Endothelial cell of umbilical vein (primary cell): ENCODE results near the gene OPA3. TPM values are rescaled to one million over a fixed set of nuclear protein-coding genes. Genes with fewer than 3 reads are reported as not detected.

Source experiments
- BruUV-seq: library from RNA; stranded (reverse); fragments of 400-500 nt; replicated peaks from 2 replicates; lab custom pipeline; 2021; lab: Mats Ljungman, UMichigan
- CTCF ChIA-PET: fragments of 300-600, 350-600 bp; sonication (Branson Sonifier 250); formaldehyde crosslinking; loops from one replicate; lab custom pipeline; 2021; ENCODE audit warnings: antibody characterized with exemption, inconsistent platforms; lab: Charles Lee
- POLR2A ChIA-PET: fragments of 300-600, 350-600 bp; sonication (Branson Sonifier 250); formaldehyde crosslinking; loops from one replicate; lab custom pipeline; 2021; ENCODE audit warnings: antibody characterized with exemption, inconsistent platforms; lab: Charles Lee
- DNase-seq: peaks from one replicate; pipeline ENCODE4 v3.0.0-alpha.2; 2011; ENCODE audit warnings: low read depth, low spot score
- FAIRE-seq: peaks from 2 replicates; lab custom pipeline; 2011; peaks lifted over from hg19 to GRCh38; lab: Jason Lieb, UNC
- H2AFZ ChIP-seq: 2 replicates; pipeline ENCODE4 v1.6.0; 2012; ENCODE audit warnings: low read depth, low read length, control low read depth, inconsistent platforms
- H3K27ac ChIP-seq: 2 replicates; pipeline ENCODE4 v1.5.1; 2011; ENCODE audit warnings: low read depth, mild to moderate bottlenecking, control low read depth, low read length, moderate library complexity; ENCODE audit not compliant: insufficient read depth
- H3K27me3 ChIP-seq, 2 experiments: 2 replicates each; pipeline versions ENCODE4 v1.6.0 to v1.6.1; 2011; ENCODE audit warnings: low read length in 2 of 2, mixed read lengths in 1 of 2; ENCODE audit not compliant: control insufficient read depth in 2 of 2, insufficient read depth in 2 of 2
- H3K36me3 ChIP-seq, 2 experiments: 2 replicates in 1 of 2; 3 replicates in 1 of 2; pipeline ENCODE4 v1.5.1; 2011; ENCODE audit warnings: low read length in 2 of 2, mild to moderate bottlenecking in 1 of 2, moderate library complexity in 1 of 2; ENCODE audit not compliant: control insufficient read depth in 2 of 2, insufficient read depth in 2 of 2; ENCODE audit errors: extremely low read depth in 1 of 2
- H3K4me1 ChIP-seq: 3 replicates; pipeline ENCODE4 v1.5.1; 2011; ENCODE audit warnings: mild to moderate bottlenecking, low read length; ENCODE audit not compliant: control insufficient read depth, insufficient read depth; ENCODE audit errors: extremely low read depth
- H3K4me2 ChIP-seq: 2 replicates; pipeline ENCODE4 v1.6.1; 2011; ENCODE audit warnings: low read length, control low read depth, mixed read lengths; ENCODE audit not compliant: insufficient read depth
- H3K4me3 ChIP-seq, 3 experiments: fragments of 200-600 bp in 1 of 3; sonication (generic), shearing (Covaris generic) in 1 of 3; replicated peaks in 1 of 3; 2 replicates each; pipeline ENCODE4 v1.5.1; 2011 to 2016; ENCODE audit warnings: control low read depth in 3 of 3, low read length in 3 of 3, mild to moderate bottlenecking in 2 of 3, inconsistent platforms in 1 of 3, low read depth in 1 of 3, moderate library complexity in 1 of 3; ENCODE audit not compliant: insufficient read depth in 1 of 3
- H3K79me2 ChIP-seq: 2 replicates; pipeline ENCODE4 v1.6.0; 2012; ENCODE audit warnings: low read length, inconsistent platforms; ENCODE audit not compliant: control insufficient read depth, insufficient read depth
- H3K9ac ChIP-seq: replicated peaks from 2 replicates; pipeline ENCODE3; 2011; ENCODE audit warnings: low read length, control low read depth; ENCODE audit not compliant: insufficient read depth; ENCODE audit errors: extremely low read depth
- H3K9me1 ChIP-seq: replicated peaks from 3 replicates; pipeline ENCODE4 v1.6.0; 2011; ENCODE audit warnings: mild to moderate bottlenecking, low read length; ENCODE audit not compliant: control insufficient read depth, insufficient read depth; ENCODE audit errors: extremely low read depth
- H3K9me3 ChIP-seq: replicated peaks from 2 replicates; pipeline ENCODE4 v1.5.1; 2012; ENCODE audit warnings: low read length, inconsistent platforms; ENCODE audit not compliant: control insufficient read depth, insufficient read depth
- H4K20me1 ChIP-seq: replicated peaks from 2 replicates; pipeline ENCODE3; 2011; ENCODE audit warnings: mild to moderate bottlenecking, low read length; ENCODE audit not compliant: control insufficient read depth, insufficient read depth; ENCODE audit errors: extremely low read depth
- CTCF ChIP-seq, 2 donors: IDR thresholded peaks; 1 replicate in 1 of 2; 2 replicates in 1 of 2; pipeline ENCODE4 v1.5.1; 2011; ENCODE audit warnings: low read length in 2 of 2, mild to moderate bottlenecking in 2 of 2, moderate library complexity in 2 of 2, control low read depth in 1 of 2, inconsistent platforms in 1 of 2, low read depth in 1 of 2; ENCODE audit not compliant: insufficient read depth in 1 of 2; ENCODE audit errors: extremely low read depth in 1 of 2
- EZH2 ChIP-seq: IDR thresholded peaks from 2 replicates; pipeline ENCODE4 v1.6.1; 2012; ENCODE audit warnings: borderline replicate concordance, low read depth, mild to moderate bottlenecking, moderate library complexity, low read length, inconsistent platforms; ENCODE audit not compliant: severe bottlenecking
- FOS ChIP-seq: IDR thresholded peaks from 2 replicates; pipeline ENCODE4 v1.6.1; 2011; ENCODE audit warnings: mild to moderate bottlenecking, low read length, moderate library complexity, borderline replicate concordance; ENCODE audit not compliant: insufficient read depth
- GATA2 ChIP-seq: IDR thresholded peaks from 2 replicates; pipeline ENCODE4 v1.7.0; 2011; ENCODE audit warnings: low read depth, mild to moderate bottlenecking, moderate library complexity, mixed read lengths, low read length; ENCODE audit not compliant: insufficient read length, insufficient read depth
- JUN ChIP-seq: IDR thresholded peaks from 2 replicates; pipeline ENCODE4 v1.6.1; 2011; ENCODE audit warnings: borderline replicate concordance, low read depth; ENCODE audit not compliant: insufficient read length, insufficient read depth
- MAX ChIP-seq: IDR thresholded peaks from 2 replicates; pipeline ENCODE4 v1.6.1; 2011; ENCODE audit not compliant: insufficient read depth, insufficient read length
- MYC ChIP-seq: IDR thresholded peaks from one replicate; pipeline ENCODE4 v1.6.1; 2011; ENCODE audit warnings: mild to moderate bottlenecking, low read depth, low read length
- POLR2A ChIP-seq: IDR thresholded peaks from 2 replicates; pipeline ENCODE4 v1.6.1; 2012; ENCODE audit warnings: low read depth, mild to moderate bottlenecking, control low read depth, low read length
- POLR2AphosphoS5 ChIP-seq: IDR thresholded peaks from 2 replicates; pipeline ENCODE4 v1.6.1; 2012; ENCODE audit warnings: low read depth, mild to moderate bottlenecking, control low read depth, low read length, moderate library complexity; ENCODE audit not compliant: insufficient read depth
- dilution Hi-C: fragments of 300-500 bp; cut with MboI; formaldehyde crosslinking; loops from one replicate; pipeline ENCODE4 v1.15.0; 2019; ENCODE audit warnings: low sequenced_read_pairs; ENCODE audit not compliant: extremely low pct_ligation_motif_present
- intact Hi-C: fragments of 100-400 bp; cut with micrococcal nuclease; formaldehyde crosslinking; loops from one replicate; pipeline ENCODE4 v1.10.0; 2022
- polyA plus RNA-seq, 4 experiments: library from polyadenylated mRNA; depleted of rRNA in 3 of 4; stranded (reverse) in 3 of 4; unstranded in 1 of 4; fragments of >200 nt; gene quantifications; 2 replicates each; pipeline versions ENCODE4 v1.2.1 to v1.2.3, GENCODE V29; 2011 to 2012; ENCODE audit warnings: missing spikeins in 1 of 4
- total RNA-seq: library from RNA; stranded (reverse); gene quantifications from 2 replicates; pipeline ENCODE4 v1.2.3, GENCODE V29; 2021

OPA3 gene
- total and polyA plus RNA-seq, 2 donors (not counting 3 experiments of a cell fraction or from before 2014, with no cell fraction given): 15.4 to 16.0 TPM

GRCh38 chr19:45591638-45592005, 7.0 kb upstream of the OPA3 start:
- FAIRE-seq: no peak
- dilution Hi-C loops: no loop called here
- DNase-seq: no peak
- Histone ChIP-seq H3K9me1 (no peaks in the 10 kb centered on the region), H3K27ac (peak overlapping the region; percentile 58), H3K9me3 (no peaks in the 10 kb centered on the region), H3K4me3 (no peak overlapping the region), H3K4me1 (peaks cover 23% of the 10 kb centered on the region), H3K79me2 (peaks cover 40% of the 10 kb centered on the region), H2AFZ (no peak overlapping the region), H4K20me1 (no peaks in the 10 kb centered on the region), H3K27me3 (no peaks in the 10 kb centered on the region), H3K9ac (no peak overlapping the region), H3K36me3 (peaks cover 2 to 3% of the 10 kb centered on the region in 2 experiments), H3K4me2 (no peak overlapping the region)
- TF ChIP-seq MAX (no peak), CTCF (IDR thresholded peaks at IDR 0.05; ENCODE audit: extremely low read depth in 1 of 2, insufficient read depth in 1 of 2, low read depth in 1 of 2, low read length in 2 of 2) (no peak), EZH2 (no peak), POLR2AphosphoS5 (no peak), JUN (no peak), POLR2A (no peak), FOS (no peak), GATA2 (no peak), MYC (no peak)
- CTCF ChIA-PET: interaction anchor here (2.3 kb wide), 1 partner anchor 51 kb away, joined by 41 read pairs; no protein-coding TSS in a partner anchor
- POLR2A ChIA-PET: no interaction called here
- intact Hi-C loops: loop anchor here (1.0 to 5.0 kb wide), 2 partner anchors 10 to 101 kb away; partner anchors contain the start of genes QPCTL and SNRPD2
- BruUV-seq: TSS peak; percentile 60
